NCI-H2196 (cell line): ENCODE data around the gene PDK2.

Experiments
- DNase-seq: peaks from one replicate; lab custom pipeline; 2025; ENCODE audit not compliant: unreplicated experiment; lab: John Stamatoyannopoulos, UW

PDK2 gene

DNA sequence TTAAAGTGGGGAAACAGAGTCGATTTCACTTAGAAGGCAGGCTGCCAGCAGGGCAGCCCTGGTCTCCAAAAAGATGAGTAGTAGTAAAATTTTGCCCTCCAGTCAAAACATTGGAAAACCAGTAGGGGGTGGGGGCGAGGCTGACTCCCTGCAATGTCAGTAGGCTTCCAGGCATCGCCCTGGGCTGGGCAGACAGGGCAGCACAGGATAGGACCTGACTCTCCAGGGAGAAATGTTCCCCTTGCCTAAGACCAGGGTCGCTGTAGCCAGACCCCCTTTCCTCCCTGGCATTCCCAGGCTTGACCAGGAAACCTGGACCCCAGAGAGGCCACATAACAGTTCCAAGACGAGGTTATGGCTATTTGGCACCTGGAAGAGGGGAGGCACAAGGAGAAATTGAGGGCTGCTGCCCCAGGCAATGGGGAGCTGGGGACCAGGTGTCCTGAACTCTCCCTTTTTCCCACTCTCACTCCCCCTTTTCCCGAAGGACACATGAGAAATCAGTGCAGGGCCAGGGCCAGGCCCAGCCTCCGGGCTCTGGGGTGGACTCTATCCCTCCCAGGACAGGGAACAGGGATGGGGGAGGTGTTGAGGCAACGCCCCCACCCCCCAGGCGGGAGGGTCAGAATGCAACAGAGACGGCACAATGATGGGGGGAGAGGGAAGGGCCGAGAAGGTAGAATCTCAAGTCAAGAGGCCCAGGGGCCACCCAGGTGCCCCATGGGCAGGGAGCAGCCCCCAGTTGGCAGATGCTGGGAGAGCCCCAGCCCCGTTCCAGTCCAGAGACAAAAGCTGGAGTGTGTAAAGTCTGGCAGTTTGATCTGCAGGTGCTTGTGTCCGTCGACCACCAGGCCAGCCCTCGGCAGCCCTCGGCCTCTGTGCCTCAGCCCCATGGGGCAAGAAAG is 39.3 kb downstream of the PDK2 start:
- no peak for DNase-seq

DNA sequence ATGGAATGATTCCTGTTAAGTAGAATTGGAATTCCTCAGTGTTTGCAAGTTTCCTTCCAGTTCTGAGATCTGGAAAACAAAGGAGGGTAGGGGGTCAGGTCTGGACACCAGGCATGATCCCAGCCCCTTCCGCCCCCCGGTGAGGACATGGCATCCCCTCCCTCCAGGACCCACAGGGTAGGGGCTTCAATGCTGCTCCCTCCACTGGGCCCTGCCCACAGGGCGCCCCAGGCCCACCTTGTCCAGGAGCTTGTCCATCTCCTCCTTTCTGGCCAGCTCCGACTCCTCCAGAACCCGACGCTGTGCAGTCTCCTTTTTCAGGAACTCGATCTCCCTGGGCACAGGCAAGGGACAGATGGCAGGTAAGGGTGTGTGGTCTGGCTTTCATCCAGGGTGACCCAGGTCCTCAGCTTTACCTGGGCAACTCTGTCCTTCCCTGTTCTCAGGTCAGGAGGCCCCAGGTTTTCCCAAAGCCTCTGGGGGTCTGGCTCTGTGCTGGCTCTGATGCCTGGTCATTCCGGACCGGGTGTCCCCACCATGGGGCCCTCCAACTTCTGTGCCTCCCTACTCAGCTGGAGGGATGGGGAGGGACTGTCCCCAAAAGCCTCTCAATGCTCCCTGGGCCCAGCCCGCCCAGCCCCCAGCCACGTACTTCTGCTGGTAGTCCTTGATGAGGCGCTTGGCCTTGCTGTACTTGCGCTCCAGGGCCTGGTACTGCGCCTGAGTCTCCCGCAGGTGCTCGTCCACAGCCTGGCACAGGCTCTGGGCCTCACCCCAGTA is 40.4 kb downstream of the PDK2 start:
- DNase-seq: no peak

DNA sequence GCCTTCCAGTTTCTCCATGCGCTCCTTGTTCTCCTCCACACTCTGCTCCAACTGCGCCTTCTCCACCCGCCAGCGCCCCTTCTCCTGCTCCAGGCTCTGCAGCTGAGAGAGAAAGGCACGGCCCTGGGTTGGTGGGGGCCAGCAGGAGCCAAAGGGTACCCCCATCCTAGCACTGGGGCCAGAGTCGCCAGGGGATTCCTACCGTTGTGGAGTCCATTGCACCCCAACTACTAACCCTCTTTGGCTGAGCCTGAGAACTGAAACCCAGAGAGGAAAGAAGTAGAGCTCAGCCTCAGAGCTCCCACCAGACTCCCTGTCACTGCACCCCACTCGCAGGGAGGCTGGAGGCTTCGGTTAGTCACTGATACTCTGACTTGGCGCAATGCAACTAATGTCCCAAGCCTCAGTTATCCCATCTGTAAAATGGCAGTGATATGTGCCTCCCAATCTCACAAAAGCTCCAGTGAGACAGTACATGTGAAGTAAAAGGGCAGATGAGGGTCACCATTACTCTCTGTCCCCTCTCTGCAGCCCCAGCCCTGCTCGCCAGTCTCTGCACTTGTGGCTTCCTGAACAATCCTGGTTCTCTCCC is 41.0 kb downstream of the PDK2 start:
- no peak for DNase-seq

DNA sequence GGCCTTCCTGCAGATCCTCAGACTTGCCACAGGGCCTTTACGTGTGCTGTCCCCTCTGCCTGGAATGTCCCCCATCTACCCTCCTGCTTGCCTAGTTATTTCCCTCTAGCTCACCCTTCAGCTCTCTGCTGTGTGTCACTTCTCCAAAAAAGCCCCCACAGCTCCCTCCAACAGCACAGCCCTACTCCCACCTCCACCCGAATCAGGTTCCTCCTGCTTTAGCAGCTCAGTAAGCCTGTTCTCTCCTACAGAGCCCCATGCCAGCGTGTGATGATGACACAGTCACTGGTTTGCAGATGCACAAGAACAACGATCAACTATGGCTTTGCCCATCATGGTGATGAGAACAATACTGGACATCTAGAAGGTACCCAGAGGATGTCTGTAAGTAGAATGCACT is 41.9 kb downstream of the PDK2 start:
- DNase-seq: no peak

DNA sequence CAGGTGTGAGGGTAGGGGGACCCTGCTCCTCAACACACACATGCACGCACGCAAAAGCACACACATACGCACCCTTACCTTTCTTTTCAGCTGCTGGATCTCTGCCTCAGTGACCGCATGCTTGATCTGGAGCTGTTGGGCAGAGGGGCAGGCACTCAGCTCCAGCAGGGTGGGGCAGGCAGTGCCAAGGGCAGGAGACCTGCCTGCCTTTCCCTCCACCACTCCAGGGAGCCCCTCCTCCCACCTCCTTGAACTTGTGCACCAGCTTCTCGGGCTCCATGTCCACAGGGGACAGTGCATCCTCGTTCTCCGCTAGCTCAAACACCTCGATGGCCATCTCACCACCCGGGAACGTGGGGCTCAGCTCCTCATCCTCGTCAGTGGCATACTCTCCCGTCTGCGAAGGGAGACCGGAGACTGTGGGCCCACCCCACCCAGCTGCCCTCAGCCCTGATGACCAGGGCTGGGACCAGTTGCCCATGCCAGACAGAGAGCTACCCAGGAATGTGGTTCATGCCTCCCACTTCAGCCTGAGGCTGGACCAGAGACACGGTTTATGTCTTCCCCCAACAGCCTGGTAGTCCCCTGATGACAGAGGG is 44.1 kb downstream of the PDK2 start:
- no peak for DNase-seq

DNA sequence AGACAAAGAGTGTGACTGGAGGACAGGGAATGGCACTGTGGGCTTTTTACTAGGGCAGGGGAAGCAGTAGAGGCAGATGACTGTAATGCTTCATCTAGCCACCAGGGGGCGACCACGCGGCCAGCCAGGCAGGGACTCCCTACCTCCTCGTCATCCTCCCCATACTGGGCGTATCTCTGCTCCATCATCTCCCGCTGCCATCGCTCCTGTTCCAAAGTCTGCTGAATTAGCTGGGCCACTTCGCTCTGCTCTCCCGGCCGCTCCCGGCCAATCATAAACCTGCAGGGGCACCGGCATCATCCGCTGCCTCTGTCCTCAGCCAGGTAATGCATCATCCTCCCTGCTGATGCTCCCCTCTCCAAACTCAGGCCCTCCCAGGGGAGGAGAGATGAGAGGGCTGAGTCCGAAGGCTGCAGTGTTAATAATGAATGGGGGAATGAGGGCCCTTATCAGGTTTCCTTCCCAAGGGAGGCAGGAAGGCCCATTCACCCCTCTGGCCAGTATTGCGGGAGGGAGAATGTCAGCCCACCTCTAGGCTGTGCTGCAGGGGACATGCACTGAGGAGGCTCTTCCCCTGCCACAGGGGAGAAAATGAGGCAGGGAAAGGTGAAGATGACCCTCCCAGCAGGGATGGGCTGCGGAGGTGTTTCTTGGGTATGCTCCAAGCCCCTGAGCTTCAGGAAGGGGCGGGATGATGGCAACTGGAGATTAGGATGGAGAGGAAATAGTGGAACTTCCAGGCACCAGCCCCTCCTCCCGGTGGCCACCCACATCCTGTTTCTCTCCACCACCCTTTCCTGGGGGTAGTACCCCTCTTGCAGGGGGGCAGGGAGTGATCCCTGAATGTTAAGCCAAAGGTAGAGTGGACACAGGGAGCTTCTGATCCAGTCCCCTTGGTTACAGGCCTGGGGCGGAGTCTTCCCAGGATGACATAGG is 45.1 kb downstream of the PDK2 start:
- peak; percentile 20 for DNase-seq

DNA sequence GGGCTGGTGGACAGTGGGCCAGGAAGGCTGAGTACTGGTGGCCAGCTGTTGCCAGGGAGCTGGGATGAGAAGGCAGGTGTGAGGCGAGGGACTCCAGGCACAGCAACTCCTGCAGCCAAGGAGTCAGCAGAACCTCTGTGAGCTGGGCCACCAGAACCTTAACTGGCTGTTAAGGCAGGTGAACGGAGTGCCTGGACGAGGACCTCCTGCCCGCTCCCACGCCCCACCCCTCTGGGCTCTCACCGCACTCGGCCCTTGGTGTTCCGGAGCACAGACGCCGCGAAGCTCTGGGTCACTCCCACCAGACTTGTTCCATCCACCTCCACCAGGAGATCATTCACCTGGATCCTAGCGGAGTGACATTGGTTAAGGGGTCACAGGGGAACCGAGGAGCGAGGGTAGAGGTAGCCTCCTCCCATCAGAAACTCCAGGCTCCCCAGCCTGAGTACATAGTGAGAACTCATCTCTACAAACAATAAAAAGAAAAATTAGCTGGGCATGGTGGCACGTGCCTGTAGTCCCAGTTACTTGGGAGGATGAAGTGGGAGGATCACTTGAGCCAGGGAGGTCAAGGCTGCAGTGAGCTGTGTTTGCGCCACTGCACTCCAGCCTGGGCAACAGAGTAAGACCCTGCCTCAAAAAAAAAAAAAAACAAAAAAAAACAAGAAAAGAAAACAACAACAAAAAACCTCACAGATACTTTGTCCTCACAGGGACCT is 46.0 kb downstream of the PDK2 start:
- no peak for DNase-seq

DNA sequence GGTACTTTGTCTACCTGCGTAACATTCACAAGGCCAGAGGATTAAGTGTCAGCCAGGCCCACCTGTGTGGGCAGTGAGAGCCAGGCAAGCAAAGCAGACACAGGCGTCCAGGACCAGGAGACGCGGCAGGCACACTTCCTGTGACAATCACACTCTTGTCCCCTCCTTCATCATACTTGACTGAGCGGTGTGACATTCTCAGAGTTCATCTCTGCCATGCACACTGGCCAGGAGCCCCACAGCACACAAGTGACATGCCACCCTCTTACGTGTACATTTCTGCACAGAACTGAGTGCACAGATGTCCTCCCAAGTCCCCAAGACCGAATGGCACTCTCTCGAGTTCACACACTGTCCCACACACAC is 46.6 kb downstream of the PDK2 start:
- DNase-seq: no peak

DNA sequence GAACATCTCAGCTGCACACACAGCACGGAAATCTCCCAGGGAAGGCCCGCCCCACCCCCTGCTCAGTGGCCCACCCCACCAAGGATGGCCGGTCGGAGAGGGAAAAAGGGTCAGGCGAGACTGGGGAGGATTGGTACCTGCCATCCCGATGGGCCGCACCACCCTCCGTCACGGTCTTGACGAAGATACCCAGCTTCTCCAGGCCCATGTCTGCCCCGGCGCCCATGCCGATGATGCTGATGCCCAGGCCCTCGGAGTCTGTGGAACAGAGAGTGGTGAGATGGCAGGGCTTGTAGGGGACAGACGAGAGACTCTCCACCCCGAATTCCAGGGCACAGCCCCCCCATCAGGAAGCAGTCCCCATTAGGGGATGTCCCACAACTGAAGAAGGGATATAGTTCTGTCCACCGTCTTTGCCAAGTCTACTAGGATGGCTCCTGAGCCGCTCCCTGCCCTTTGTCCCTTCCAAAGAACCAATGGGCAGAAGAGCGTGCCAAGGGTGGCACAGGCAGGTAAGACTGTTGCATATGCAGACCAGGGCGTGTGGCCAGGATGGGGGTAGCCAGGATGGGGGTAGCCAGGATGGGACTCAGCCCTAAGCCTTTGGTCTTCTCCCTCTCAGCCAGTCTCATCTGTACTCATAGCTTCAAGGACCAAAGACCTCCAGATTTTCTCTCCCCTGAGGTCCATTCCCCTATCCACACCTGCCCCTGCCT is 48.5 kb downstream of the PDK2 start:
- no peak for DNase-seq

DNA sequence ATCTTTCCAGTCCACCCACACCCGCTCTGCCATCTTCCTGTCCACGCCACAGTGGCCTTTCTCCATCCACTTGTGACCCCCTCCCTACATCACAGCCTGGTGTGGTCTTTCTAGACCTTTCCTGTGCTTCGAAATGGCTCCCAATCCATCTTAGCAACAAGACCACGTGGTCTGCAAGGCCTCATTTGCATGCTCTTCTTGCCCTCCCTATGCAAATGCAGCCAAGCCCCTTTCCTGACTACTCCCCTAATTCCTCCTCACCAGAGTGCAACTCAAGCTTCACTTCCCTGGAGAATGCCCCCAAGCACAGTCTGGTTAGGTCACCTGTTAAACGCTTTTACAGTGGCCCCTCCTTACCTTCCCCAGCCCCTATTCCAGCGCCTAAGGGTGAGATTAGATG is 49.2 kb downstream of the PDK2 start:
- no peak for DNase-seq

DNA sequence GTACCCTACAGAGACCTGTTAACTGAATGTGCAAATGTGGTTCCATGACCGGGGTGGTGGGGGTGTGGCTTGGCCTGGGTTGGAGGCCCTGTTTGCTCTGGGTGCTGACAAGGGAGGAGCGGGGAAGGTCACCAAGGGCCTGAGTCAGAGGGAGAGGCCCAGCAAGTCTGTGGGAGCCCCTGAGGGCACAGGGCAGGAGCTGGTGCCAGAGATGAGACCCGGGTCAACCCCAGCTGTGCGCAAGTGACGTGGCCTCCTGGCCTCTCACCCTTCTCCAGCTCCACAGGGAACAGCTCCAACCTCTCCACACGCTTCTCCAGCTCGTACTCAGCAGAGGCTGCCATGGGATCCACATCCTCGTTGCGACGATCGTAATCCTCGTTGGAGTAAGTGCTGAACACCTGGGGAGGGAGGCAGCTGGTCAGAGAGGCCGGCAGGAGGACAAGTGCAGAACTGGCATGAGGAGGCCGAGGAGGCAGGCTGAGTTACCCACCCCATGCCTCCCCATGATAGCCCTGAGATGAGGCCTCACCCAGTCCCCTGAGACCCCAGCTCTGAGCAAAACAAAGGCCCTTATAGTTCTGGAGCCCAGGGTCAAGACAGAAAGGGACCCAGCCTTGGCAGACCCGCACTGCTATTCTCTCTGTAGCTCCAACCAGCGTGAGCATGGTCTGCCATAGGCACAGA is 49.8 kb downstream of the PDK2 start:
- DNase-seq: no peak

DNA sequence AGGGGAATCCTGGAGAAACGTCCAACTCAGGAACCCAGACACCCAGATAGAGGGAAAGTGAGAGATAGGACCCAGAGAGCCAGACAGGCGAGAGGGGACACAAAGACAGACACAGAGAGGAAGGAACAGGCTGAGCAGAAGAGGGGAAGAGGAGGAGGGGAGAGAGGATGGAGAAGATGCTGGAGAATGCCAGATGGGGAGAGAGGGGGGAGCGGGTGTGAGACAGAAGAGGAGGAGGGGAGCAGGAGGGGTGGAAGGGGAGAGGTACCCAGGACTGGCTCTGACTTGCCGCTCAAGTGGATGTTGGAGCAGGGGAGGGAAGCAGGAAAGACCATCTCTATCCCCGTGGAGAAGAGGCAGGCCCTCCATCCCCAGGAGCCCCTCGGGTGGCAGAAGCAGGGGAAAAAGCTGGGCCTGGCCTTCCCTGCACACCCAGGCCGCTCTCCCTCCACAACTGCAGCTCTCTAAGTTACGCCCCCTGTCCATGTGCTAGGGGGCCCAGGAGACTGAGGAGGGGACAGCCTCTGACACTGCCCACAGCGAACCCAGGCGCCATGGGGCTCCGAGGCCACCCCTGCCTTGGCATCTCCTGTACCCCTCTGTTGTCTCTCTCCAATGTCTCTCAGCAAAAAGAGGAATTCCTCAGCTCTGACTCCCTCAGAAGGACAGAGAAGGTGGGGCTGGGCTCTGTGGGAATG is 50.5 kb downstream of the PDK2 start:
- DNase-seq: no peak

DNA sequence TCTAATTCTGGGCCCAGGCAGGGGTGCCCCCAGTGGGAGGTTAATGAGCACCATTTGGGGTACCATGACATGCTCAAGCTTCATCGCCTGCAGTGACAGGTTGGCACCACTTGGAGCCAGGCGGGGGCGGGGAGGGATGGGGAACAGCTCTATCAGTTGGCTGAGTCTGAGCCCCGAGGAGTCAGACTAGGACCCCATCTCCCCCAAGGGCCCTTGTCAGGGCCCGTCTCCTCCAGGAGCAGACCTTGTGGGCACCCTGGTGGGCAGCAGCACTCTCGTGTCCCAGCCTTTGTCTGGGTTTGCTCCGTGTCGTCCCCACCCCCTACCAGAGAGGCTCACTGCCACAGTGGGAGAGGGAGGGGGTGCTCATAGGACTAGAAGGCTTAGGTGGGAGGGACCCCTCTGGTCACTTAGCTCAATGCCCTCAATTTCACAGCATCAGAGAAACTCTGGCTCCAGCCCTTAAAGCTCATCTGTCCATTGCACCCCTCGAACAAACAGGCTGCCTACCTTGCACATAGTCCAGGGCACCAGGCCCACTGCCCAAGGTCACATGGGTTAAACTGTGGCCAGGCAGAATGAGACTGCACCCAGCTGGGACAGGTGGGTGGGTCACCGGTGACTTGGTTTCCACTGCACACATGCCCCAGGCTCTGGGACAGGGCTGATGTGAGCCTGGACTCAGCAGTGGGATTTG is 51.2 kb downstream of the PDK2 start:
- no peak for DNase-seq

DNA sequence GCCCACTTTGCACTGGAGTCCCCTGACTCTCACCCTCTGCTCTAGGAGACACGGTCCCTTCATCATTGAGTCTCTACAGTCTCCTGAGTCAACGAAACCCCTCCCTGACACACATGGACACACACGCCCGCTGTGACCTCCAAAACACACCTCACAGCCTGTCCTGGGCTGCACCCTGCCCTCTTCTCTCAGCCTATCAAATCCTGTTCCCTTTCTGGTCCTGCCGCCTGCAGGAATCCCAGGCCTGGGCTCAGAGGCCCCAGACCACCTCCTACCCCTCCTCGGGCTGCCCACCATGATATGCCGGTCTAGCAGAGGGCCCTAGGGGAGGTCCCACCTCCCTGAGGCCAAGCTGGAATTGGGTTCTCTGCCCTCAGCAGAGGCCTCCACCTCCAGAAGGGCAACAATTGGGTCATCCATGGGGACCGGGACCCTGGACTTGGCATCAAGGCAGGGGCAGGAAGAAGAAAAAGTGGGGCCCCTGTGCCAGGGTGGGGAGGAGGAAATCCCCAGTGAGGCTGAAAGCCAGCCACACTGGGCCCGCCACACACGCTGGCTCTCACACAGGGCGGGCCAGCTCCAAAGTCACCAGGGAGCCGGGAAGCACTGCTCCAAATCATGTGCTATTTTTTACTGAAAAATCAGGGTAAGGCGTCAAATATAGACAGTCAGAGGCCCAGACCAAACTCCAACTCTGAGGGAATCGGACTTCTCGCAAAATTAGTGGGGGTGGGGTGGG is 51.9 kb downstream of the PDK2 start:
- DNase-seq: no peak

DNA sequence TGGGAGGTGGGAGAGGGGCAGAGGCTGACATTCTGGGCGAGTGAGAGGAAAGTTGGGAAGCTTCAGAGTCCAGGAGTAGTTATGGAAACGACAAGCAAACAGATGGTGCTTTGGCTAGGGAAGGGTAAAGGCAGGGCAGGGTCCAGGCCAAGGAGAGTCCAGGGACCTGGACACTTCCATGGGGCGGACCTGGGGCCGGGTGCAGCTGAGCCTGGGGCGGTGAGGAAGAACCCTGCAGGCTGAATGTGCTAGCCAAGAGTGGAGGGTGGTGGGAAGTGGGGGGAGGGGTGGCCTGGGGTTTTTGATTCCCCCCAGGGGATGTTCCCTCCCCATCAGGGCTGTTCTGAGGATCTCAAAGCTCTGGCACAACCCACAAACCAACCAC is 52.7 kb downstream of the PDK2 start:
- DNase-seq: no peak

DNA sequence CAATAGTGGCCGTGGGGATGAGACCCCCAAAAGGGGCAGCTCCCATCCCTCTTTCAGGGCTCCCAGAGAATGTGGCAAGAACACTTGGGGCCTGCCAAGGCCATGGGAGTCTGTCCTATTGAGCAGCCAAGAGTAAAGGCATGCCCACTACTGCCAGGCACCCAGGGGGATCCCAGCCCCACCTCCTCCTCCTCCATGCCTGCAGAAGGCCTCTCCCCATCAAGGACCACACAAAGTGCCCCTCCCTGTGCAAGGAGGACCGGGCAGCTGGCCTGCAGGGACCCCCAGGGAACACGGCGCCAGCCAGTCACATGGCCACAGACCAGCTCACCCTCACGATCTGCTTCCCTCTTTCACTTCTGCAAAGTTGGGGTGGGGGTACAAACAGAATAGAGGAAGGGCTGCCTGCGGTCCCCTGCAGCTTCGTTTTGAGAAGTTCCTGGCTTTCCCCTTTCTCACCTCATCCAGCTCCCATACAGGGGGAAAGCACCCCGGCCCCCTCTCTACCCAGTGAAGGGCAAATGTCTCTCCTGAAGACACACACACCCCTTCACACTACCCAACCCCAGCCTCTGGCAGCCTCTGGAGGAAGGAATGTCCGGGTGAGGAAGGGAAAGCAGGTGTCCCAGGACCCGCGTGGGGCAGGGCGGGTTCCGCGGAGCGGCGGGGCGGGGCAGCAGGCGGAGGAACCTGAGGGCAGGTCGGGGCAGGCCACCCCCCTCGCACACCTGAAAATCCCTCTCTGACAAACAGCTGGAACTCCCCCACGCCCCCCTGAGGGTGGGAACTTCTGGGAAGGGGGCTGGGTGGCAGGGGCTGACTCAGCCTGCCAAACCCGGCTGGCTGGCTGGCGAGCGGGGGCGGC is 53.3 kb downstream of the PDK2 start:
- no peak for DNase-seq
